ENCODE data around the gene TMEM233. TPM values are rescaled to one million over a fixed set of nuclear protein-coding genes. Genes with fewer than 3 reads are reported as not detected.

TMEM233 gene
- total RNA-seq, 2 experiments from 2014 or later = not detected

GRCh38 chr12:119674560-119674959, 81.0 kb downstream of the TMEM233 start:
- POLR2A ChIA-PET = no interaction called here
- CTCF ChIA-PET = interaction anchor here (0.6 kb wide), 1 partner anchor 14 kb away, joined by 3 read pairs; no protein-coding TSS in a partner anchor

- POLR2A ChIA-PET = no interaction called here
- CTCF ChIA-PET = interaction anchor here (1.8 kb wide), 1 partner anchor 8 kb away, joined by 4 read pairs; the partner anchor contains the start of gene PRKAB1
Observed at GRCh38 chr12:119676022-119676421, 82.4 kb downstream of the TMEM233 start.

DNA sequence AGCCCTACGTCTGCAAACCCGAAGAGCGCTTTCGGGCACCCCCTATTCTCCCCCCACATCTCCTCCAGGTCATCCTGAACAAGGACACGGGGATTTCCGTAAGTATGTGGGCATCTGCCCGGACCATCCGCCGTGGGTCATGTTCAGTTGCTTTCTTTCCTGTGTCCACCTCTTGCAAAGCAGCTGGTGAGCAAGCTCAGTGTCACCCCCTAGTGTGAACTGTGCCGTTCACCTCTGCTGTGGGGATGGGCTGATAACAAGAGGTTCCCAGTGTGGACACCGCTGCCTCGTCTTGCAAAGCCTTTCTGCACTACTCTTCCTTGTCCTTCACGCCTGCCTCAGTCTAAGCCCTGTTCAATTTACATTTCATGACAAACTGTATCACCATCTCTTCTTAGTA, 83.0 kb downstream of the TMEM233 start:
- POLR2A ChIA-PET = no interaction called here
- CTCF ChIA-PET = interaction anchor here (1.8 kb wide), 1 partner anchor 8 kb away, joined by 4 read pairs; the partner anchor contains the start of gene PRKAB1

DNA sequence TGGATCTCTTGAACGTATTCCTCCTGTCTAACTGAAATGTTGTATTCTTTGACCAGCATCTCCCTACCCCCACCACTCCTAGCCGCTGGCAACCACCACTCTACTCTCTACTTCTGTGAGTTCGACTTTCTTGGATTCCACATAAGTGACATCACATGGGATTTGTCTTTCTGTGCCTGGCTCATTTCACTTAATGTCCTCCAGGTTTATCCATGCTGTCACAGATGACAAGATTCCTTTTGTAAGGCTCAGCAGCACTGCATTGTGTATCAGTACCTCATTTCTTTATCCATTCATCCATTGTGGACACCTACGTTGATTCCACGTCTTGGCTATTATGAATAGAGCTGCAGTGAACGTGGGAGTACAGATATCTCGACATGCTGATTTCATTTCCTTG, 84.9 kb downstream of the TMEM233 start:
- ChIA-PET POLR2A (no interaction called here), CTCF (no interaction called here)

GRCh38 chr12:119679081-119679480, 85.5 kb downstream of the TMEM233 start:
- CTCF ChIA-PET = no interaction called here
- POLR2A ChIA-PET = no interaction called here

DNA sequence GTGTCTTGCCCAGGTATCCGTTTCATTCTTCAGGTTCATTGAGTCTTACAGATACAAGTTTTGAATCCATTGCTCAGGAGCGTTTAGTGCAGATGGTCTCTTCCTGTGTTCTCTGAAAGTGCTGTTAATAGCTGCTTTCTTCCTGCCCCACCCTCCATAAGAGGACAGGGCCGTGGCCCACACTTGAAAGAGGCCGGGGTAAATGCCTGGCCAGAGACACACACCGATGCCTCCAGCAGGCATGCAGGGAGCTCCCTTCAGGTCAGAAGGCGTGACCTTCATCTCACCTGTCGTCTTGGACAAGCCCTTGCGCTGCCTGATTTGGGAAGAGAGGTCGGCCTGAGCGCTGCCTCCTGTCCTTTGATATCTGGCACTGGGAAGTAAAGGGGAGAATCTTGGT, 85.9 kb downstream of the TMEM233 start:
- CTCF ChIA-PET = no interaction called here
- POLR2A ChIA-PET = no interaction called here

GRCh38 chr12:119681111-119681510, 87.5 kb downstream of the TMEM233 start:
- POLR2A ChIA-PET = no interaction called here
- CTCF ChIA-PET = no interaction called here

DNA sequence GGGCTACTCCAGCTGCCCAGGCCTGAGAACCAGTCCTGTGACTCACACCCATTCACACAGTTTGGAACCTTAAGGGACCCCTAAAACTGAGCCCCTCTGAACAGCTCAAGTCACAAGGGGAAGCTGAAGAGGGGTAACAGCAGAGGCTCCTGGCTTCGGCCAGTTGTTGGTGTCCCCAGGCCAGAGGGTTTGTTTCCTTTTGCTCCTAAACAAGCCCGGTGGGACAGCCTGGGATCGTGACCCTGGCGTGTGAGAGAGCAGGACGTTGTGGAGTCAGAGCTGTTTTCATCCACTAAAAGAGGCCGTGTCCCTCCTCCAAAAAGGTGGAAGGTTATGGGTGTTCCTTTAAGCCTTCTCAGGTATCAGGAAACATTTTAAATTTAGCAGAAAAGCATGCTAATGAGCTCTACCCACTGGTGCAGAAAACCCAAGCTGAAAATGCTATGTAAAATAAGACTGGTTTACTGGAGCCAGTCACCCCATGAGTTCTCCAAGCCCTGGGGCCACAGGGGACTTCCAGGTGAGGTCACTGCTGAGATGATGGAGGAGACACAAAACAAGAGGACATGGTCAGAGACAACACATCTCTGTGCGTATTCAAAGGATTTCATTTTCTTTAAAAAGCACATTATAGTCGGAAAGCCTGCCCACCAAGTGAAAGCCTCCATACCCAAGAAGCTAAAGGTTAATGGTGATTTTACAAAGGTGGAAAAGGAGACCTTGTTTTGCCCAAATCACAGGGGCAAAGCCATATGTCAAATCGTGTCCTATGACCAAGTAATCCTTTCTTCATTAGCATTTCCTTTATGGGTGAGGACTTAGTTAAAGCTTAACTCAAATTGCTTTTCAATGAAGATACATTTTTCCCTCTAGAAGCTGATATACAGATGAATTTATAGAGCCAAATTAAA, 88.4 kb downstream of the TMEM233 start:
- ChIA-PET CTCF (interaction anchor here (0.5 to 0.6 kb wide), 2 partner anchors 86 to 1381 kb away, joined by 3 to 4 read pairs; no protein-coding TSS in a partner anchor), POLR2A (interaction anchor here (0.7 kb wide), 1 partner anchor 14 kb away, joined by 4 read pairs; the partner anchor contains the start of gene PRKAB1)

- ChIA-PET POLR2A (interaction anchor here (0.7 kb wide), 1 partner anchor 15 kb away, joined by 4 read pairs; the partner anchor contains the start of gene PRKAB1), CTCF (interaction anchor here (0.5 kb wide), 1 partner anchor 1381 kb away, joined by 3 read pairs; no protein-coding TSS in a partner anchor)
Observed at GRCh38 chr12:119682639-119683252, 89.2 kb downstream of the TMEM233 start.

DNA sequence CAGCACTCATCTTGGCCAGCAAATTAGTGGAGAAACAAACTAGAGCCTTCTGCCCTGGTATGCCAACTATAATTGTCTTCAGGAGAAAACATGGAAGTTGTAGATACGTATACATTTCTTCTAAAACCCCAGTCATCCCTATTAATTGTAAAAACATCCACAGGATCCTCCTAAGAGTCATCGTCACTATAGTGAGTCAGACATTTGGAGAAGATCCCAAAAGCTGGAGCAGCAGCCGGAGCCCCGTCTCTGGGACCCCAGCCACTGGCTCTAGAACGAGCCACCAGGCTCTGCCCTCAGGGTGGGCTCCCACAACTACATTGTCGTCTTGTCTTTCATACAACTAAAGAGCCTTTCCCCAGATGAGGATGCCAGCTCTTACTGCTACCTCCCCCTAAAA, 89.8 kb downstream of the TMEM233 start:
- POLR2A ChIA-PET = no interaction called here

GRCh38 chr12:119683816-119684215, 90.2 kb downstream of the TMEM233 start:
- ChIA-PET POLR2A (no interaction called here), CTCF (no interaction called here)

More for the DNA sequence above, 89.8 kb downstream of the TMEM233 start:
- CTCF ChIA-PET = no interaction called here

- CTCF ChIA-PET = interaction anchor here (0.6 kb wide), 1 partner anchor 521 kb away, joined by 3 read pairs; no protein-coding TSS in a partner anchor
Observed at GRCh38 chr12:119684711-119685369, 91.3 kb downstream of the TMEM233 start.

GRCh38 chr12:119685375-119685774, 91.8 kb downstream of the TMEM233 start:
- ChIA-PET POLR2A (no interaction called here), CTCF (no interaction called here)

More at GRCh38 chr12:119684711-119685369, 91.3 kb downstream of the TMEM233 start:
- POLR2A ChIA-PET = no interaction called here

DNA sequence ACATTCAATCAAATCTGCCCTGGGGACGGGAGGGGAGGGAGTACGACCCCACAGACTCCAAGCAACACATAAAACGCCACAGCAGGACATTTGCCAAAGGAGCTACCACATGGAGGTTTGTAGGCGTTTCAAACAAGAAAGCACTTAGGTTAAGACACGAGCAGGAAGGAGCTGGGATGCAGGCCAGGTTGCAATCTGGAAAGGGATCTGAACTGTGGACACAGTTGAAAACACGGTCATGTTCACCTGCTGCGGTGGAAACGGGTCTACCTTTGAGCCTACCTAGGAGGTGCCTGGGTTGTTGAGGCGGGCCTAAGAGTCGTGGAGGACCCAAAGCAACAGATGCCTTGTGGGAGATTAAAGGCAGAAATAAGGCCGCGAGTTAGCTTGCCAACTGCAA, 92.8 kb downstream of the TMEM233 start:
- ChIA-PET CTCF (interaction anchor here (1.2 kb wide), 1 partner anchor 43 kb away, joined by 3 read pairs; no protein-coding TSS in a partner anchor), POLR2A (no interaction called here)

- CTCF ChIA-PET = interaction anchor here (1.2 kb wide), 1 partner anchor 43 kb away, joined by 3 read pairs; no protein-coding TSS in a partner anchor
- POLR2A ChIA-PET = no interaction called here
Observed at GRCh38 chr12:119686776-119687175, 93.2 kb downstream of the TMEM233 start.

DNA sequence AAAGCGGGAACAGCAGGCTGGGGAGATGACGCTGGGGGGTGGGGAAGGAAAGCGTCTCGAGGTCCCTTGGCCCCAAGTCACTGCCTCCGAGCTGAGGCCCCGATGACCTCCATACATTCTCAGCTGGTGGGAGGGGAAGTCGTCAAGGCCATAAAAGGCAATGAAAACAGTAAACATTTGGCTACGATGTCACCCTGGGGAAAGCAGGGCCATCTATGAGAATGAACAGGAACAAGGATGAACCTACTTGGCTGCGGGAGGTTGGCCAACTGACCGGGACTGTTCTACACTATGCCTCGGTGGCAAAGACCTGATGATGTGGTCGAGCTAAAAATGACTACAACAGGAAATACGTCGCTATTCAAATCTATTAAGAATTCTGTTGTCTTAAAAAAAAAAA, 93.8 kb downstream of the TMEM233 start:
- POLR2A ChIA-PET = no interaction called here
- CTCF ChIA-PET = interaction anchor here (1.2 kb wide), 1 partner anchor 42 kb away, joined by 3 read pairs; no protein-coding TSS in a partner anchor

DNA sequence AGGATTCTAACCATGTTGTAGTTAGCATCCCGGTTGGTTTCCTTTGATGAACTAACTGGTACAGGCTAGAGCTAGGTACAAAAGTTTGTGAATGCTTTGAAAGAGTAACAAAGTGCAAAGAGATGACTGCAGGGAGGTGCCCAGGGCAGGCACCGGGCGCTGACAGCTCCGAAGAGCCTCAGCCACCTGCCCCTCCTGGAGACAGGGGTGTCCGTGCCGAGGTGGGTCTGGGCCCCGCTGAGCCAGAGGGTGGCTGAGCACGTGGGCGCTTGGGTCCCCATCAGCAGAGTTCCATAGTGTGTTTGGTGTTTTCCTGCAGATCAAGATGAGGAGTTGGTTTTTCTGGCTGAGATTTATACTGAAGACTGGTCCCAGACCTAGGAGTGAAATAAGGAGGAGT, 94.3 kb downstream of the TMEM233 start:
- ChIA-PET CTCF (no interaction called here), POLR2A (no interaction called here)

- ChIA-PET CTCF (no interaction called here), POLR2A (no interaction called here)
Observed at GRCh38 chr12:119689935-119690500, 96.4 kb downstream of the TMEM233 start.

DNA sequence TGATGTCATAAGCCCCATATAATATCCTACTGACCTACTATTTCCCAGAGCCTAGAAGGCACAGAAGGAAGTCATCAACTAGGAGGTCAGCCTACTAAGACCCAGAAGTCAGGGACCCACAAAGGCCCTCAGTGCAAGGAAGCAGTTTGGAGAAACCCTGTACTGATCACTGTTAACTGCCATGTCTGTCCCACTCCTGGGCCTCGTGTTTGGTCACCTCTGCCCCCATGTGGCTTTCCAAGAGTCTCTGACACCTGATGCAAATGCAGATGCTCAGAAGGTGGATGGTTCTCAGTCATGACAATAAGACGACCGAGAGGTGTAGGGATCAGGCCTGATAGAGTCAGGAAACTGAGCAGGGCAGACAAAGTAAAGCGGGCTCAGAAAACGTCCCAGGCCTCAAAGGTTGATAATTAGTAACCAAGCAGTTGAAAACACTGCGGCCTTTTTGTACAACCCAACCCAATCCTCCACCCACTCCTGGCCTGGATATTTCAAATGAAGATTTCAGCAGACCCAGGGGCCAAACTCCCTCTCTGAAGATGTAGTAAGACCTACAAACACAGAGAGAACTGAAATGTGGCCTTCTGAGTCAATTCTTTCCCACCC, 97.7 kb downstream of the TMEM233 start:
- CTCF ChIA-PET = no interaction called here
- POLR2A ChIA-PET = no interaction called here

All from activated CD8-positive, alpha-beta memory T cell treated with anti-CD3 and anti-CD28 coated beads for 36 hours (primary cell).